HEK293 (cell line): ENCODE measurements around the gene HOXA3.
A peak's percentile ranks its signal among the peaks of the same experiment; 100 is the strongest.

Experiments
- CTCF ChIA-PET: fragments of 350-600 bp; formaldehyde crosslinking; extraction: SDS; loops from one replicate; lab custom pipeline; 2021; ENCODE audit warnings: antibody characterized with exemption; lab: Yijun Ruan, JAX
- POLR2A ChIA-PET: fragments of 300-600 bp; formaldehyde crosslinking; extraction: SDS; loops from one replicate; lab custom pipeline; 2020; ENCODE audit warnings: antibody characterized with exemption, inconsistent platforms; lab: Yijun Ruan, JAX
- H3K27ac ChIP-seq: fragments of 200-500 bp; sonication (Bioruptor generic); 2 replicates; pipeline ENCODE4 v1.5.1; 2014; ENCODE audit warnings: low read depth, low read length, control low read depth, inconsistent platforms; ENCODE audit errors: extremely low read depth
- H3K36me3 ChIP-seq, 2 experiments: fragments of 200-500 bp in 1 of 2; sonication (Bioruptor generic) in 1 of 2; 1 replicate in 1 of 2; 2 replicates in 1 of 2; pipeline ENCODE4 v1.5.1; 2014 to 2017; ENCODE audit warnings: inconsistent platforms in 2 of 2, low read length in 2 of 2; ENCODE audit not compliant: control insufficient read depth in 2 of 2, insufficient read depth in 1 of 2
- H3K4me1 ChIP-seq: fragments of 200-500 bp; sonication (Bioruptor generic); 2 replicates; pipeline ENCODE4 v1.5.1; 2014; ENCODE audit warnings: mild to moderate bottlenecking, low read length, inconsistent platforms; ENCODE audit not compliant: control insufficient read depth, insufficient read depth
- H3K4me3 ChIP-seq: 2 replicates; pipeline ENCODE4 v1.5.1; 2011; ENCODE audit warnings: low read depth, mild to moderate bottlenecking, control low read depth, low read length, moderate library complexity
- H3K9me3 ChIP-seq: fragments of 200-500 bp; sonication (Bioruptor generic); 2 replicates; pipeline ENCODE4 v1.5.1; 2014; ENCODE audit warnings: low read depth, low read length, inconsistent platforms; ENCODE audit not compliant: control insufficient read depth, insufficient read depth
- CTCF ChIP-seq: fragments of 450-650 bp; formaldehyde crosslinking; IDR thresholded peaks from 2 replicates; pipeline ENCODE4 v1.5.1; 2016; ENCODE audit warnings: missing biosample characterization, missing genetic modification characterization
- KLF17 ChIP-seq: fragments of 450-650 bp; formaldehyde crosslinking; IDR thresholded peaks from 2 replicates; pipeline ENCODE4 v1.5.1; 2016; ENCODE audit warnings: missing biosample characterization, missing genetic modification characterization
- PATZ1 ChIP-seq: fragments of 450-650 bp; formaldehyde crosslinking; IDR thresholded peaks from 2 replicates; pipeline ENCODE4 v1.5.1; 2016; ENCODE audit warnings: missing biosample characterization, missing genetic modification characterization
- PRDM1 ChIP-seq: fragments of 450-650 bp; formaldehyde crosslinking; IDR thresholded peaks from 2 replicates; pipeline ENCODE4; 2016; ENCODE audit warnings: missing biosample characterization, missing genetic modification characterization
- PRDM10 ChIP-seq: fragments of 450-650 bp; formaldehyde crosslinking; IDR thresholded peaks from 2 replicates; pipeline ENCODE4 v1.5.1; 2016; ENCODE audit warnings: missing biosample characterization, missing genetic modification characterization
- SP2 ChIP-seq: fragments of 450-650 bp; formaldehyde crosslinking; IDR thresholded peaks from 2 replicates; pipeline ENCODE4 v1.5.1; 2016; ENCODE audit warnings: missing biosample characterization, missing genetic modification characterization
- ZBTB17 ChIP-seq: fragments of 450-650 bp; formaldehyde crosslinking; IDR thresholded peaks from 2 replicates; pipeline ENCODE4 v1.5.1; 2016; ENCODE audit warnings: missing biosample characterization, missing genetic modification characterization
- ZNF335 ChIP-seq: fragments of 450-650 bp; formaldehyde crosslinking; conservative IDR thresholded peaks from 2 replicates; pipeline ENCODE4 v1.5.1; 2016; ENCODE audit warnings: missing biosample characterization, missing genetic modification characterization
- ZNF398 ChIP-seq: fragments of 450-650 bp; formaldehyde crosslinking; IDR thresholded peaks from 2 replicates; pipeline ENCODE4 v1.5.1; 2017; ENCODE audit warnings: missing biosample characterization, missing genetic modification characterization
- ZNF513 ChIP-seq: fragments of 450-650 bp; IDR thresholded peaks from 2 replicates; pipeline ENCODE4 v1.5.1; 2018; ENCODE audit warnings: missing biosample characterization, missing genetic modification characterization
- ZNF791 ChIP-seq: fragments of 450-650 bp; formaldehyde crosslinking; IDR thresholded peaks from 2 replicates; pipeline ENCODE4 v1.5.1; 2016; ENCODE audit warnings: missing biosample characterization, missing genetic modification characterization

HOXA3 gene

GRCh38 chr7:27155816-27156507 is 3.6 kb upstream of the HOXA3 start (continued):
- TF ChIP-seq PRDM10 (tag by site-specific recombination) (no peak), ZBTB17 (peak; percentile 63), ZNF398 (tag by site-specific recombination) (no peak), ZNF791 (no peak), KLF17 (no peak), PATZ1 (tag by site-specific recombination) (no peak)
- TF ChIP-seq, all 188 proteins: peak for 17

GRCh38 chr7:27154901-27155815 is 2.8 kb upstream of the HOXA3 start:
- CTCF ChIA-PET: interaction anchor here (0.5 to 2.8 kb wide), 6 partner anchors 11 to 797 kb away, joined by 3 to 11 read pairs (median 4); partner anchors contain the start of gene HOXA5
- H3K9me3 ChIP-seq: no peaks in the 10 kb centered on the region
- TF ChIP-seq CTCF: no peak
- TF ChIP-seq PRDM1 (tag by site-specific recombination): 0 out of 2 replicates have a peak, but pooled peaks have one; percentile 67
- peak; percentile 91 for TF ChIP-seq ZNF513
- no peak for TF ChIP-seq SP2 (tag by site-specific recombination)
- peak; percentile 80 for TF ChIP-seq ZNF335 (tag by site-specific recombination)
- peaks cover 0 to 17% of the 10 kb centered on the region in 2 experiments; a peak in 1 of 3 replicates for H3K36me3 ChIP-seq
- H3K27ac ChIP-seq: peak overlapping the region; percentile 94
- peaks cover 17% of the 10 kb centered on the region for H3K4me1 ChIP-seq
- POLR2A ChIA-PET: interaction anchor here (1.6 kb wide), 2 partner anchors 16 to 1293 kb away, joined by 4 read pairs; no protein-coding TSS in a partner anchor
- peak overlapping the region; percentile 69 for H3K4me3 ChIP-seq
